ENCODE data around the gene TFEB. TPM values are rescaled to one million over a fixed set of nuclear protein-coding genes. Genes with fewer than 3 reads are reported as not detected.

Gene TFEB
- total RNA-seq, 4 donors from 2014 or later: 23.0 to 39.0 (median 34.9) TPM

GRCh38 chr6:41687501-41688175, 47.8 kb downstream of the TFEB start:
- H3K27me3 ChIP-seq: no peaks in the 10 kb centered on the region
- peaks cover 15 to 43% of the 10 kb centered on the region in 2 donors for H3K4me1 ChIP-seq
- no peaks in the 10 kb centered on the region for H3K9me3 ChIP-seq
- TF ChIP-seq CTCF (IDR thresholded peaks at IDR 0.05): no peak
- no peak for TF ChIP-seq POLR2A (IDR thresholded peaks at IDR 0.05)
- WGBS, 2 donors: 75 to 90% methylated on average over 7 of the region's 9 CpGs
- intact Hi-C loops (cut with DNase I): no loop called here
- H3K27ac ChIP-seq: peak overlapping the region in 2 of 3 donors; percentile 70 to 74
- DNase-seq: no peak
- peaks cover 24 to 28% of the 10 kb centered on the region in 2 donors for H3K36me3 ChIP-seq
- H3K4me3 ChIP-seq (replicated peaks in 1 of 3): no peak overlapping the region

DNA sequence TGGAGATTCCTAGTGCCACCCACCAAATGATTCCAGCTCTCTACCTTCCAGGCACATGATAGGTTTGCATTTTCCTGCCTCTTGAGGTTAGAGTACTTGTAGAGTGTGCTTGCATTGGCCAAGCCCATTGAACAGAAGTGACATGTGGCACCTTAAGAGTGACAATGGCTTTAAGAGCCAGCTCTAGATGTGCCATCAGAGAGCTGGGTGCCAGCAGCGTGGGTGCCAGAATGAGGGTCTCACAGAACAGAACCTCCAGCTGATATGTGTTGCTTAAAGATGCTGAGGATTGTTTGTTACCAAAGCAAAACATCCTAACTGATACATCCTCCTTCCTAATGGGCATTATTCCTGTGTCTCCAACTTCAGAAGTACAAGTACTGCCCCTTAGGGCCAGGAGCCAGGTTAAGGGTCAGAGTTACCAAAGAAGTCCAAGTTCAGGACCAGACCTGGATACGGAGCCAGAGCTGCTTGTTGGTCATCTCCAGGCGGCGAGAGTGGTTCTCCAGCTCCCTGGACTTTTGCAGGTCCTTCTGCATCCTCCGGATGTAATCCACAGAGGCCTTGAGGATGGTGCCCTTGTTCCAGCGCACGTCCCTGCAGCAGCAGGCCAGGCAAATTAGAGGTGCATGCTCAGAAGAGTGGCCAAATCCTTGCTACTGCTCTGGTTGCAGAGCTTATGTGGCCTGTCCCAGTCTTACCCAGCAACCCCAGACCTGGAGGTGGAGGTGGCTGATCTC, 49.6 kb downstream of the TFEB start:
- DNase-seq: no peak
- no peak overlapping the region for H3K4me3 ChIP-seq (replicated peaks in 1 of 3)
- no peaks in the 10 kb centered on the region for H3K9me3 ChIP-seq
- TF ChIP-seq POLR2A (IDR thresholded peaks at IDR 0.05): no peak
- TF ChIP-seq CTCF (IDR thresholded peaks at IDR 0.05): no peak
- H3K4me1 ChIP-seq: peaks cover 23 to 51% of the 10 kb centered on the region in 2 donors
- no peaks in the 10 kb centered on the region for H3K27me3 ChIP-seq
- peaks cover 23 to 25% of the 10 kb centered on the region in 2 donors for H3K36me3 ChIP-seq
- intact Hi-C loops (cut with DNase I): no loop called here
- 94 to 95% methylated on average over 7 of the region's 7 CpGs for WGBS, 2 donors
- no peak overlapping the region for H3K27ac ChIP-seq

- TF ChIP-seq CTCF (IDR thresholded peaks at IDR 0.05): no peak
- TF ChIP-seq POLR2A (IDR thresholded peaks at IDR 0.05): no peak
- H3K36me3 ChIP-seq: peaks cover 16 to 18% of the 10 kb centered on the region in 2 donors
- H3K4me1 ChIP-seq: peaks cover 22 to 49% of the 10 kb centered on the region in 2 donors
- WGBS, 2 donors: 83 to 91% methylated on average over 13 to 14 of the region's 25 CpGs
- intact Hi-C loops (cut with DNase I): loop anchor here (5.0 kb wide), 1 partner anchor 82 kb away; no protein-coding TSS in a partner anchor
- no peak for DNase-seq
- H3K27me3 ChIP-seq: no peaks in the 10 kb centered on the region
- no peak overlapping the region for H3K4me3 ChIP-seq (replicated peaks in 1 of 3)
- H3K9me3 ChIP-seq: no peaks in the 10 kb centered on the region
- H3K27ac ChIP-seq: no peak overlapping the region
These were observed 50.9 kb downstream of the TFEB start for GRCh38 chr6:41684311-41685180.

- Histone ChIP-seq H3K9me3 (no peaks in the 10 kb centered on the region), H3K27me3 (no peaks in the 10 kb centered on the region), H3K4me1 (peaks cover 13 to 41% of the 10 kb centered on the region in 2 donors), H3K27ac (no peak overlapping the region), H3K36me3 (peaks cover 16 to 18% of the 10 kb centered on the region in 2 donors), H3K4me3 (replicated peaks in 1 of 3) (peak overlapping the region in 1 of 3 donors; percentile 12)
- TF ChIP-seq POLR2A (IDR thresholded peaks at IDR 0.05) (no peak), CTCF (IDR thresholded peaks at IDR 0.05) (peak; percentile 64 to 94 (median 84))
- WGBS, 2 donors: 12 to 25% methylated on average over 8 to 23 of the region's 38 CpGs
- DNase-seq: peak; percentile 81 to 84
- intact Hi-C loops (cut with DNase I): loop anchor here (2.0 to 5.0 kb wide), 2 partner anchors 81 to 315 kb away; no protein-coding TSS in a partner anchor
These were observed 51.7 kb downstream of the TFEB start for GRCh38 chr6:41683523-41684310.

All from thyroid gland (tissue), 4 donors.